ENCODE results near the gene HOXB1.

- TF ChIP-seq TCF12 (IDR thresholded peaks at IDR 0.05) (no peak), TCF12 (CRISPR knock-in tag; IDR thresholded peaks at IDR 0.05) (no peak), ZNF281 (CRISPR knock-in tag; IDR thresholded peaks at IDR 0.05; ENCODE audit: borderline replicate concordance) (no peak)
Observed at GRCh38 chr17:48575673-48576478, 45.1 kb upstream of the HOXB1 start.
